H1 (cell line): Measurements from ENCODE around the gene PHACTR2. TPM values are rescaled to one million over a fixed set of nuclear protein-coding genes. Genes with fewer than 3 reads are reported as not detected.

Experiments
- CTCF ChIA-PET: fragments of 300-600 bp; sonication (Branson Sonifier 250); formaldehyde crosslinking; loops from one replicate; lab custom pipeline; 2021; ENCODE audit not compliant: partially characterized antibody; lab: Charles Lee
- POLR2A ChIA-PET: fragments of 300-600 bp; sonication (Branson Sonifier 250); formaldehyde crosslinking; loops from one replicate; lab custom pipeline; 2021; ENCODE audit warnings: inconsistent platforms; ENCODE audit not compliant: partially characterized antibody; lab: Charles Lee
- DNase-seq, 2 experiments: peaks; one replicate each; pipeline versions ENCODE4 v3.0.0 to v3.0.0-alpha.2; 2010 to 2022; ENCODE audit warnings: low spot score in 2 of 2, low read depth in 1 of 2, mixed read lengths in 1 of 2
- FAIRE-seq: peaks from 2 replicates; lab custom pipeline; 2011; peaks lifted over from hg19 to GRCh38; lab: Jason Lieb, UNC
- H2AFZ ChIP-seq: 2 replicates; pipeline ENCODE4 v1.8.1; 2012; ENCODE audit warnings: low read length, inconsistent platforms
- H2AK5ac ChIP-seq: 2 replicates; pipeline ENCODE4 v1.6.1; 2013; ENCODE audit warnings: low read depth, low read length
- H2BK120ac ChIP-seq: replicated peaks from 2 replicates; pipeline ENCODE3; 2013; ENCODE audit warnings: low read depth, low read length, inconsistent platforms
- H2BK12ac ChIP-seq: 2 replicates; pipeline ENCODE4 v1.6.1; 2013; ENCODE audit warnings: low read depth, low read length
- H2BK15ac ChIP-seq: 2 replicates; pipeline ENCODE4 v1.6.1; 2013; ENCODE audit warnings: low read length
- H2BK20ac ChIP-seq: 2 replicates; pipeline ENCODE4 v1.6.1; 2013; ENCODE audit warnings: low read length
- H2BK5ac ChIP-seq: 2 replicates; pipeline ENCODE4 v1.6.1; 2013; ENCODE audit warnings: low read depth, low read length
- H3K14ac ChIP-seq: 2 replicates; pipeline ENCODE4 v1.6.1; 2013; ENCODE audit warnings: inconsistent platforms; ENCODE audit not compliant: insufficient read length
- H3K18ac ChIP-seq: 2 replicates; pipeline ENCODE4 v1.6.1; 2013; ENCODE audit warnings: low read length; ENCODE audit errors: extremely low read depth
- H3K23ac ChIP-seq: 2 replicates; pipeline ENCODE4 v1.6.1; 2013; ENCODE audit warnings: inconsistent platforms; ENCODE audit not compliant: insufficient read length
- H3K23me2 ChIP-seq: 2 replicates; pipeline ENCODE4 v1.6.1; 2013; ENCODE audit warnings: low read depth, low read length
- H3K27ac ChIP-seq: 2 replicates; pipeline ENCODE4 v1.6.1; 2011; ENCODE audit warnings: low read depth, low read length, inconsistent platforms
- H3K27me3 ChIP-seq, 4 experiments: replicated peaks in 1 of 4; 1 replicate in 1 of 4; 2 replicates in 3 of 4; pipeline versions ENCODE4 v1.6.1 to v1.8.1; 2011 to 2013; ENCODE audit warnings: low read length in 3 of 4, mild to moderate bottlenecking in 3 of 4, inconsistent platforms in 2 of 4, mixed read lengths in 2 of 4, moderate library complexity in 1 of 4; ENCODE audit not compliant: control insufficient read depth in 3 of 4, insufficient read depth in 3 of 4; ENCODE audit errors: extremely low read depth in 1 of 4
- H3K36me3 ChIP-seq, 4 experiments: 2 replicates each; pipeline versions ENCODE4 v1.6.1 to v1.8.1; 2011 to 2013; ENCODE audit warnings: mild to moderate bottlenecking in 4 of 4, low read length in 3 of 4, moderate library complexity in 2 of 4, control low read depth in 1 of 4, inconsistent platforms in 1 of 4; ENCODE audit not compliant: insufficient read depth in 4 of 4, control insufficient read depth in 2 of 4
- H3K4ac ChIP-seq: replicated peaks from 2 replicates; pipeline ENCODE3; 2013; ENCODE audit warnings: low read length, low read depth, mixed read lengths, inconsistent platforms; ENCODE audit not compliant: insufficient read length
- H3K4me1 ChIP-seq, 4 experiments: replicated peaks in 1 of 4; 1 replicate in 1 of 4; 2 replicates in 3 of 4; pipeline versions ENCODE4 v1.6.1 to v1.8.1; 2011 to 2013; ENCODE audit warnings: low read length in 3 of 4, inconsistent platforms in 2 of 4, mixed read lengths in 1 of 4; ENCODE audit not compliant: insufficient read depth in 4 of 4, control insufficient read depth in 3 of 4
- H3K4me2 ChIP-seq, 2 experiments: 2 replicates each; pipeline versions ENCODE4 v1.6.1 to v1.8.1; 2011 to 2013; ENCODE audit warnings: low read depth in 2 of 2, low read length in 2 of 2, control low read depth in 1 of 2, inconsistent platforms in 1 of 2, mild to moderate bottlenecking in 1 of 2; ENCODE audit not compliant: insufficient read depth in 1 of 2
- H3K4me3 ChIP-seq, 4 experiments: fragments of 200-600, 300-600 bp in 1 of 4; sonication (generic), shearing (Covaris generic), sonication (Bioruptor Twin) in 1 of 4; 2 replicates each; pipeline versions ENCODE4 v1.5.1 to v1.8.1; 2011 to 2016; ENCODE audit warnings: low read length in 4 of 4, low read depth in 3 of 4, control low read depth in 2 of 4, inconsistent platforms in 2 of 4, mild to moderate bottlenecking in 2 of 4, mixed read lengths in 1 of 4, moderate library complexity in 1 of 4; ENCODE audit not compliant: insufficient read depth in 2 of 4; ENCODE audit errors: extremely low read depth in 1 of 4
- H3K56ac ChIP-seq: replicated peaks from 2 replicates; pipeline ENCODE3; 2013; ENCODE audit warnings: low read depth, mild to moderate bottlenecking, mixed read lengths, low read length, inconsistent platforms; ENCODE audit not compliant: insufficient read length
- H3K79me1 ChIP-seq: 2 replicates; pipeline ENCODE4 v1.6.1; 2013; ENCODE audit warnings: low read depth, low read length, control low read depth
- H3K79me2 ChIP-seq, 2 experiments: 2 replicates each; pipeline versions ENCODE4 v1.6.1 to v1.8.1; 2012 to 2013; ENCODE audit warnings: low read length in 2 of 2, mild to moderate bottlenecking in 2 of 2, inconsistent platforms in 1 of 2; ENCODE audit not compliant: insufficient read depth in 2 of 2, control insufficient read depth in 1 of 2
- H3K9ac ChIP-seq, 4 experiments: replicated peaks in 1 of 4; 1 replicate in 1 of 4; 2 replicates in 3 of 4; pipeline versions ENCODE4 v1.6.1 to v1.8.1; 2011 to 2013; ENCODE audit warnings: low read depth in 3 of 4, low read length in 3 of 4, control low read depth in 2 of 4, mild to moderate bottlenecking in 2 of 4, moderate library complexity in 2 of 4, inconsistent platforms in 1 of 4; ENCODE audit errors: extremely low read depth in 1 of 4
- H3K9me3 ChIP-seq, 2 experiments: 2 replicates each; pipeline versions ENCODE4 v1.6.1 to v1.8.1; 2012 to 2013; ENCODE audit warnings: mild to moderate bottlenecking in 2 of 2, moderate library complexity in 2 of 2, control low read depth in 1 of 2, inconsistent platforms in 1 of 2, low read depth in 1 of 2, low read length in 1 of 2, mixed read lengths in 1 of 2; ENCODE audit not compliant: insufficient read depth in 2 of 2
- H4K20me1 ChIP-seq, 2 experiments: replicated peaks in 1 of 2; 2 replicates each; pipeline versions ENCODE3 to v1.8.1; 2011 to 2013; ENCODE audit warnings: inconsistent platforms in 2 of 2, low read length in 2 of 2, mild to moderate bottlenecking in 1 of 2; ENCODE audit not compliant: insufficient read depth in 2 of 2, control insufficient read depth in 1 of 2
- H4K5ac ChIP-seq: 2 replicates; pipeline ENCODE4 v1.6.1; 2013; ENCODE audit warnings: low read length, low read depth, mixed read lengths, inconsistent platforms; ENCODE audit not compliant: insufficient read length
- H4K8ac ChIP-seq: 2 replicates; pipeline ENCODE4 v1.8.0; 2013; ENCODE audit warnings: mild to moderate bottlenecking, moderate library complexity, low read length, inconsistent platforms; ENCODE audit not compliant: insufficient read depth; ENCODE audit errors: extremely low read depth
- H4K91ac ChIP-seq: replicated peaks from 2 replicates; pipeline ENCODE3; 2013; ENCODE audit warnings: low read length, mixed read lengths, inconsistent platforms; ENCODE audit not compliant: insufficient read length
- NANOG ChIP-seq: IDR thresholded peaks from 2 replicates; pipeline ENCODE4 v1.6.1; 2011; ENCODE audit warnings: low read length, low read depth, mild to moderate bottlenecking, inconsistent platforms; ENCODE audit not compliant: insufficient read depth, poor library complexity, severe bottlenecking
- SP1 ChIP-seq: IDR thresholded peaks from 2 replicates; pipeline ENCODE4 v1.6.1; 2011; ENCODE audit warnings: low read depth, low read length
- WGBS, 2 experiments: shearing (Covaris generic) in 1 of 2; methylation state at CpG; one replicate each; pipeline versions ENCODE4 v1.1.6 to v1.1.7; 2013 to 2015; ENCODE audit warnings: low lambda C conversion rate in 2 of 2, mixed read lengths in 2 of 2, inconsistent platforms in 1 of 2, low coverage in 1 of 2, missing lambda C conversion rate in 1 of 2; ENCODE audit not compliant: insufficient replicate concordance in 2 of 2, insufficient coverage in 1 of 2, insufficient read length in 1 of 2; ENCODE audit errors: extremely low coverage in 1 of 2, missing lambda C conversion rate in 1 of 2; 5-methylcytosine and 5-hydroxymethylcytosine counted together
- polyA plus RNA-seq, 7 experiments: library from polyadenylated mRNA; depleted of rRNA in 3 of 7; stranded (reverse) in 5 of 7; unstranded in 2 of 7; fragments of >200 nt in 5 of 7; fragments of 200-250 nt in 2 of 7; gene quantifications; 1 replicate in 5 of 7; 2 replicates in 1 of 7; 4 replicates in 1 of 7; pipeline versions ENCODE4 v1.2.1 to v1.2.3, GENCODE V29; 2011 to 2013; ENCODE audit warnings: missing spikeins in 2 of 7, mixed read lengths in 2 of 7
- total RNA-seq: library from RNA; stranded (reverse); fragmentation: NEBNext Ultra II Directional; extraction: Animal tissue kit (Norgen Biotek cat#: 25700); gene quantifications from 2 replicates; pipeline ENCODE4 v1.2.1, GENCODE V29; 2021

Gene PHACTR2
- total and polyA plus RNA-seq, 2 of the 8 experiments (the other 6 are each of a cell fraction or from before 2014, with no cell fraction given): 16.9 to 131 TPM

GRCh38 chr6:143656026-143656425 is 21.7 kb upstream of the PHACTR2 start:
- no peak overlapping the region for H3K14ac ChIP-seq
- no peak overlapping the region for H3K9ac ChIP-seq
- H3K56ac ChIP-seq: no peak overlapping the region
- peaks cover 0 to 3% (median under 1%) of the 10 kb centered on the region in 4 experiments; a peak in 3 of 7 replicates for H3K4me1 ChIP-seq
- H3K9me3 ChIP-seq: peaks cover 10 to 22% of the 10 kb centered on the region in 2 experiments
- H2BK15ac ChIP-seq: no peak overlapping the region
- no peaks in the 10 kb centered on the region; a peak in 3 of 8 replicates for H3K36me3 ChIP-seq
- H4K5ac ChIP-seq: no peak overlapping the region
- no peak overlapping the region for H4K91ac ChIP-seq
- no peak overlapping the region for H2BK5ac ChIP-seq
- no peak overlapping the region for H2BK12ac ChIP-seq
- no peak overlapping the region for H2BK120ac ChIP-seq
- H4K20me1 ChIP-seq: no peaks in the 10 kb centered on the region
- FAIRE-seq (no peak), DNase-seq (no peak)
- no peak overlapping the region for H2AFZ ChIP-seq
- H3K27ac ChIP-seq: no peak overlapping the region
- H3K79me1 ChIP-seq: no peaks in the 10 kb centered on the region
- H3K23me2 ChIP-seq: no peaks in the 10 kb centered on the region
- ChIA-PET CTCF (no interaction called here), POLR2A (no interaction called here)
- H3K23ac ChIP-seq: no peak overlapping the region
- H3K27me3 ChIP-seq: no peaks in the 10 kb centered on the region
- H3K4me2 ChIP-seq: no peak overlapping the region
- no peak overlapping the region for H3K4ac ChIP-seq
- H3K18ac ChIP-seq: no peak overlapping the region
- no peak overlapping the region for H4K8ac ChIP-seq
- no peaks in the 10 kb centered on the region for H3K79me2 ChIP-seq
- no peak overlapping the region for H3K4me3 ChIP-seq
- 86% methylated on average over 4 of the region's 4 CpGs; no CpG with 5 or more reads in 1 of the 2 experiments for WGBS, 2 experiments
- H2BK20ac ChIP-seq: 0 out of 2 replicates have a peak overlapping the region, but pooled peaks have one; percentile 35
- H2AK5ac ChIP-seq: no peak overlapping the region
- TF ChIP-seq NANOG (no peak), SP1 (no peak)
